HepG2 (cell line): Measurements from ENCODE around the gene PCBP2. TPM values are rescaled to one million over a fixed set of nuclear protein-coding genes. Genes with fewer than 3 reads are reported as not detected.
A peak's percentile ranks its signal among the peaks of the same experiment; 100 is the strongest.

Experiments used
- AHDC1 ChIP-seq: sonication (generic); formaldehyde crosslinking; IDR thresholded peaks from 2 replicates; pipeline ENCODE4 v1.5.1; 2020; ENCODE audit warnings: mild to moderate bottlenecking, missing genetic modification reagents, borderline replicate concordance
- FOXK1 ChIP-seq: sonication (generic); formaldehyde crosslinking; IDR thresholded peaks from 2 replicates; pipeline ENCODE4 v1.4.0; 2020; ENCODE audit warnings: low read depth, missing genetic modification reagents, borderline replicate concordance
- GABPA ChIP-seq, 2 experiments: IDR thresholded peaks; 2 replicates each; pipeline ENCODE4 v1.6.1; 2011 to 2016; ENCODE audit warnings: low read depth in 2 of 2, low read length in 1 of 2, missing biosample characterization in 1 of 2, missing genetic modification characterization in 1 of 2
- ISL2 ChIP-seq: sonication (generic); formaldehyde crosslinking; IDR thresholded peaks from 2 replicates; pipeline ENCODE4 v1.5.0; 2020; ENCODE audit warnings: missing genetic modification reagents
- KLF12 ChIP-seq: sonication (generic); formaldehyde crosslinking; IDR thresholded peaks from 2 replicates; pipeline ENCODE4 v1.4.0; 2020; ENCODE audit warnings: missing genetic modification reagents, borderline replicate concordance
- MNT ChIP-seq: fragments of 450-650 bp; IDR thresholded peaks from 2 replicates; pipeline ENCODE4 v1.6.1; 2016
- POGK ChIP-seq: sonication (generic); formaldehyde crosslinking; conservative IDR thresholded peaks from 2 replicates; pipeline ENCODE4 v1.8.0; 2022; ENCODE audit warnings: mild to moderate bottlenecking, moderate library complexity, missing genetic modification reagents
- POGZ ChIP-seq: sonication (generic); formaldehyde crosslinking; IDR thresholded peaks from 2 replicates; pipeline ENCODE4 v1.4.0; 2020; ENCODE audit warnings: mild to moderate bottlenecking, missing genetic modification reagents
- TRIM24 ChIP-seq: sonication (generic); formaldehyde crosslinking; IDR thresholded peaks from 2 replicates; pipeline ENCODE4 v1.8.0; 2022; ENCODE audit warnings: mild to moderate bottlenecking, missing genetic modification reagents
- USF2 ChIP-seq, 2 experiments: sonication (generic) in 1 of 2; formaldehyde crosslinking in 1 of 2; IDR thresholded peaks; 2 replicates each; pipeline versions ENCODE4 v1.5.1 to v1.6.1; 2011 to 2020; ENCODE audit warnings: borderline replicate concordance in 1 of 2, low read depth in 1 of 2, low read length in 1 of 2, mild to moderate bottlenecking in 1 of 2, missing genetic modification reagents in 1 of 2, moderate library complexity in 1 of 2
- ZBTB1 ChIP-seq: sonication (generic); formaldehyde crosslinking; IDR thresholded peaks from 2 replicates; pipeline ENCODE4 v1.4.0; 2020; ENCODE audit warnings: missing genetic modification reagents, borderline replicate concordance
- ZNF17 ChIP-seq: sonication (generic); formaldehyde crosslinking; IDR thresholded peaks from 2 replicates; pipeline ENCODE4 v1.5.0; 2020; ENCODE audit warnings: mild to moderate bottlenecking, missing genetic modification reagents
- ZNF230 ChIP-seq: sonication (generic); formaldehyde crosslinking; IDR thresholded peaks from 2 replicates; pipeline ENCODE4 v1.4.0; 2020; ENCODE audit warnings: mild to moderate bottlenecking, missing genetic modification reagents
- ZNF558 ChIP-seq: sonication (generic); formaldehyde crosslinking; IDR thresholded peaks from 2 replicates; pipeline ENCODE4 v1.9.0; 2022; ENCODE audit warnings: mild to moderate bottlenecking, missing genetic modification reagents, borderline replicate concordance
- ZNF577 ChIP-seq: sonication (generic); formaldehyde crosslinking; IDR thresholded peaks from 2 replicates; pipeline ENCODE4 v1.4.0; 2020; ENCODE audit warnings: mild to moderate bottlenecking, low read depth, missing genetic modification reagents, borderline replicate concordance
- ZNF841 ChIP-seq: sonication (generic); formaldehyde crosslinking; IDR thresholded peaks from 2 replicates; pipeline ENCODE4 v1.8.1; 2023; ENCODE audit warnings: missing genetic modification reagents, borderline replicate concordance
- polyA plus RNA-seq, 8 experiments: library from polyadenylated mRNA; depleted of rRNA in 3 of 8; stranded (reverse) in 7 of 8; unstranded in 1 of 8; fragments of >200 nt; fragmentation: Illumina TruSeq in 4 of 8; extraction: Trizol in 4 of 8; gene quantifications; 2 replicates each; pipeline versions ENCODE4 v1.2.1 to v1.2.3, GENCODE V29; 2011 to 2016; ENCODE audit warnings: low read depth in 4 of 8, missing spikeins in 1 of 8, mixed read lengths in 1 of 8; ENCODE audit not compliant: insufficient read depth in 1 of 8
- total RNA-seq, 5 experiments: library from RNA; depleted of rRNA; stranded (reverse); fragments of >200 nt; fragmentation: Illumina TruSeq; extraction: Trizol; gene quantifications; 2 replicates each; pipeline ENCODE4 v1.2.3, GENCODE V29; 2016; ENCODE audit warnings: low read depth in 1 of 5

The PCBP2 gene
- total and polyA plus RNA-seq, 2 of the 13 experiments (the other 11 are each of a cell fraction or from before 2014, with no cell fraction given) = 154 to 345 TPM

GRCh38 chr12:53495903-53496751 lies 44.2 kb downstream of the PCBP2 start (continued):
- TF ChIP-seq POGK (CRISPR knock-in tag) = no peak
- no peak for TF ChIP-seq ZNF17 (CRISPR knock-in tag)
- peak; percentile 76 for TF ChIP-seq USF2 (IDR thresholded peaks at IDR 0.05; ENCODE audit: low read depth, low read length)
- peak; percentile 90; the same call in 1 of the 2 replicates for TF ChIP-seq USF2 (CRISPR knock-in tag; IDR thresholded peaks at IDR 0.05; ENCODE audit: borderline replicate concordance)
- TF ChIP-seq AHDC1 (CRISPR knock-in tag) = no peak
- no peak for TF ChIP-seq ISL2 (CRISPR knock-in tag)
- TF ChIP-seq MNT = no peak
- no peak for TF ChIP-seq ZNF577 (CRISPR knock-in tag)
- TF ChIP-seq GABPA (IDR thresholded peaks at IDR 0.05; ENCODE audit: low read depth, low read length) = no peak
- no peak for TF ChIP-seq GABPA (CRISPR knock-in tag; IDR thresholded peaks at IDR 0.05; ENCODE audit: low read depth)
- TF ChIP-seq FOXK1 (CRISPR knock-in tag) = no peak
- TF ChIP-seq KLF12 (CRISPR knock-in tag) = no peak
- no peak for TF ChIP-seq TRIM24 (CRISPR knock-in tag)
- no peak for TF ChIP-seq POGZ (CRISPR knock-in tag)
- TF ChIP-seq ZNF841 (CRISPR knock-in tag) = no peak
- no peak for TF ChIP-seq ZBTB1
- TF ChIP-seq ZNF558 (CRISPR knock-in tag) = no peak
- no peak for TF ChIP-seq ZNF230 (CRISPR knock-in tag)
